Raji (cell line): ENCODE measurements around the gene PHC2.

Source experiments
- POLR2A ChIP-seq: IDR thresholded peaks from 2 replicates; pipeline ENCODE4 v1.6.1; 2011; ENCODE audit warnings: low read depth, low read length, control low read depth; ENCODE audit not compliant: insufficient read depth

PHC2 gene

GRCh38 chr1:33391343-33392078 lies 39.4 kb downstream of the PHC2 start:
- no peak for TF ChIP-seq POLR2A

- TF ChIP-seq POLR2A = no peak
Observed at GRCh38 chr1:33390542-33390941, 40.4 kb downstream of the PHC2 start.

- TF ChIP-seq POLR2A = no peak
Observed at GRCh38 chr1:33388805-33389771, 41.8 kb downstream of the PHC2 start.

- TF ChIP-seq POLR2A = no peak
Observed at GRCh38 chr1:33387625-33388024, 43.3 kb downstream of the PHC2 start.

GRCh38 chr1:33385251-33385650 lies 45.6 kb downstream of the PHC2 start:
- TF ChIP-seq POLR2A = no peak

GRCh38 chr1:33384040-33384812 lies 46.7 kb downstream of the PHC2 start:
- TF ChIP-seq POLR2A = no peak

- TF ChIP-seq POLR2A = no peak
Observed at GRCh38 chr1:33383489-33383888, 47.4 kb downstream of the PHC2 start.

- TF ChIP-seq POLR2A = no peak
Observed at GRCh38 chr1:33382661-33383415, 48.1 kb downstream of the PHC2 start.

GRCh38 chr1:33381977-33382376 lies 48.9 kb downstream of the PHC2 start:
- TF ChIP-seq POLR2A = no peak

GRCh38 chr1:33380811-33381210 lies 50.1 kb downstream of the PHC2 start:
- TF ChIP-seq POLR2A = no peak

GRCh38 chr1:33379631-33380354 lies 51.1 kb downstream of the PHC2 start:
- no peak for TF ChIP-seq POLR2A

GRCh38 chr1:33378976-33379375 lies 51.9 kb downstream of the PHC2 start:
- no peak for TF ChIP-seq POLR2A

GRCh38 chr1:33378524-33378923 lies 52.4 kb downstream of the PHC2 start:
- no peak for TF ChIP-seq POLR2A

- TF ChIP-seq POLR2A = no peak
Observed at GRCh38 chr1:33377756-33378155, 53.1 kb downstream of the PHC2 start.
